NCI-H748 treated with DMSO at 0.1 percent for 48 hours (cell line): ENCODE results near the gene KLF1.
"Not testable (repeated sequence)": the region's sequence is repeated elsewhere in the genome, so short reads cannot be mapped to it uniquely, and the experiment has no call there.

Experiments used
- DNase-seq: peaks from one replicate; lab custom pipeline; 2025; lab: John Stamatoyannopoulos, UW

The KLF1 gene

DNA sequence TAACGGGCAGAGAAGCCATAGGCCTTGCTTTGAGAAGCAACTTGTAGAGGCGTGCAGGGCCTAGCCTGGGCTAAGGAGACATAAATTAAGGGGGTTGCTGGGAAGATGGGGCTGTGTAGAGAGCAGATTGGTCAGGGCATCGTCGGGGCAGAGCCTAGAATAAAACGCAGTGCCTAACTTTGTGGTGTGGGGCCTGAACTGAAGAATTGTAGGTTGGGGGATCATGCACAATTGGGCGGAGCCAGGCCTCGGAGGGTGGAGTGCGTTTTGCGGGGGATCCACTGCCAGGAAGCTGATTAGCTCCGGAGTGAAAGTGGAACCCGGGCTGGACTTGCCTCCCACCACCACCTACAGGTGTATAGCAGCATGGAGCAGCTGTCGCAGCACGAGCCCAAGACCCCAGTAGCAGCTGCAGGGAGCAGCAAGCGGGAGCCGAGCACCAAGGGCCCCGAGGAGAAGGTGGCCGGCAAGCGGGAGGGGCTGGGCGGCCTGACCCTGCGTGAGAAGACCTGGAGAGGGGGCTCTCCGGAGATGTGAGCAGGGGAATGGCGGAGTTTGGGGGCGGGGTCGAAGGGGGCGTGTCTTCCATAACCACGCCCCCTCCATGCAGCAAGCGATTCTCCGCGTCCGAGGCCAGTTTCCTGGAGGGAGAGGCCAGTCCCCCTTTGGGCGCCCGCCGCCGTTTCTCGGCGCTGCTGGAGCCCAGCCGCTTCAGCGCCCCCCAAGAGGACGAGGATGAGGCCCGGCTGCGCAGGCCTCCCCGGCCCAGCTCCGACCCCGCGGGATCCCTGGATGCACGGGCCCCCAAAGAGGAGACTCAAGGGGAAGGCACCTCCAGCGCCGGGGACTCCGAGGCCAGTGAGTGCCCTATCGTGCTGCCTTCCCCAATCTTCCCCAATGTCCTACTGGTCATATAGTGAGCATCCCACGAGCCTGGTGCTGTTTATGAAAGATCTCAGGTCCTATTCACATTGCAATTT, 19.6 kb downstream of the KLF1 start:
- no peak for DNase-seq

DNA sequence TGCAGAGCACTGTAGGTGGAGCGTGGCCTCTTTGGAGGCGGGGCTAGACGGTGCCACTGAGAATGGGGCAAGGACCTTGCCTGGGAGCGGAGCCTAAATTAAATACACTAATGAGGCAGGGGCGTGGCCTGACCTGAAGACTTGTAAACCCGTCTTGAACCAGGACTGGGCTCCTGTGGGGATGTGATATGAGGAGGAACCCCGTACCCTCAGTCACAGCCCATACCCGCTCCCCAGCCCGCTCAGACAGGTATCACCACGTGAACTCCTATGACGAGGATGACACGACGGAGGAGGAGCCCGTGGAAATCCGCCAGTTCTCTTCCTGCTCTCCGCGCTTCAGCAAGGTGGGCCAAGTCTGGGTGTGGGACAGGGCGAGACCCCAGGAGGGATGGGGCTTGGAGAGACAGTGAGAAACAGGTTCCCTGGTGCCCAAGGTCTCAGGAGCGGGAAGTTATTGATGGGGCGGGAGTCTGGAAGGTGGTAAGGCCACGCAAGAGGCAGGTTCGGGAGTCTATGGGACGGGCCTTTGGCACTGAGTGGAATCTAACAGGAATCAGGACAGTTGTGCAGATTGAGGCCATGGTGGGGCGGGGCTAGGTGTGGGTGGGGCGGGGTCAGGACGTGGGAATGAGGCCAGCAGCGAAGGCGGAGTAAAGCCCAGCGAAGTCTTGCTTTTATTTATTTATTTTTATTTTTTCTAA, 20.4 kb downstream of the KLF1 start:
- no peak for DNase-seq

GRCh38 chr19:12865746-12866415, 21.1 kb downstream of the KLF1 start:
- no peak for DNase-seq

GRCh38 chr19:12864721-12865715, 22.0 kb downstream of the KLF1 start:
- no peak for DNase-seq

GRCh38 chr19:12864143-12864542, 22.9 kb downstream of the KLF1 start:
- DNase-seq: no peak

DNA sequence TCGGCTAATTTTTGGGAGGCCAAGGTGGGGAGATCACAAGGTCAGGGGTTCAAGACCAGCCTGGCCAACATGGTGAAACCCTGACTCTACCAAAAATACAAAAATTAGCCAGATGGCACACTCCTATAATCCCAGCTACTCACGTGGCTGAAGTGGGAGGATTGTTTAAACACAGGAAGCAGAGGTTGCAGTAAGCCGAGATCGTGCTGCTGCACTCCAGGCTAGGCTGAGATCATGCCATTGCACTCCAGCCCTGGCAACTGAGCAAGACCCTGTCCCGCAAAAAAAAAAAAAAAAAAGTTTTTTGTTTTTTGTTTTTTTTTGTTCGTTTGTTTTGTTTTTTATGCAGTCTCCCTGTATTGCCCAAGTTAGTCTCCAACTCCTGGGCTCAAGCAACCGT, 27.5 kb downstream of the KLF1 start:
- DNase-seq: no peak

GRCh38 chr19:12858041-12858928, 28.7 kb downstream of the KLF1 start:
- DNase-seq: no peak

DNA sequence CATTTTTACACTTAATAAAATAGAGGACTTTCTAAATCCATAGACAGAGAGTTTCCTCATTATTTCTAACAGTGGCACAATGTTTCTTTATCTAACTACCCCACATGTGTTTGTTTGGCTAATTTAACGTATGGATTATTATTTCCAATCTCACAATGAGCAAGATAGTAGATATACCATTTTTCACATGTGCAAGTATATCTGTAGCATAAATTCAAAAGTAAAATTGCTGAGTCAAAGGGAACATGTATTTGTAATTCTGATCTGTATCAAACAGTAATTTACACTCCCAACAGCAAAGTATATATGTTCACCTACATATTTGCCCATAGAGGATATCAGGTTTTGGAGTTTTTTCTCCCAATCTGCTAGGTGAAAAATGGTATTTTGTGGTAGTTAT, 30.3 kb downstream of the KLF1 start:
- DNase-seq: no peak

- DNase-seq: peak; percentile 22
Observed at GRCh38 chr19:12847159-12848139, 39.6 kb downstream of the KLF1 start.

GRCh38 chr19:12846613-12847012, 40.4 kb downstream of the KLF1 start:
- DNase-seq: not testable (repeated sequence)

- no peak for DNase-seq
Observed at GRCh38 chr19:12843999-12844732, 42.8 kb downstream of the KLF1 start.

DNA sequence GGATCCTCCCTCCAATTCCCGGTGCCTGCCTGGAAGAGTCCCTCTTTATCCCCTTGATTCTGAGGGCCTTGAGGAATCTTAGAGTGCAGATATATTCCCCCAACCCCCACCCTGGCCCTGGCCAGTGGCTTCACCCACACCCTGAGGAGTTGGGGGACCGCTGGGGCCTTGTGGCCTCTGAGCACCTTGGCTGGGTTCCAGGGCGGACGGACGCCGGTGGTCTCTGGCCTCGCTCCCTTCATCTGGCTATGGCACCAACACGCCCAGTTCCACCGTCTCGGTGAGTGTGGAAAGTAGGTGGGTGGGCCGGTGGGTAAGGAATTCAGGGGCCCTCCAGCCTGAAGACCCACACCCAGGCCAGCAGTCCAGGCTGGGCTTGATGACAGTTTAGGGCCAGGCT, 43.7 kb downstream of the KLF1 start:
- no peak for DNase-seq

- no peak for DNase-seq
Observed at GRCh38 chr19:12842511-12842910, 44.5 kb downstream of the KLF1 start.

GRCh38 chr19:12841094-12841493, 45.9 kb downstream of the KLF1 start:
- no peak for DNase-seq

DNA sequence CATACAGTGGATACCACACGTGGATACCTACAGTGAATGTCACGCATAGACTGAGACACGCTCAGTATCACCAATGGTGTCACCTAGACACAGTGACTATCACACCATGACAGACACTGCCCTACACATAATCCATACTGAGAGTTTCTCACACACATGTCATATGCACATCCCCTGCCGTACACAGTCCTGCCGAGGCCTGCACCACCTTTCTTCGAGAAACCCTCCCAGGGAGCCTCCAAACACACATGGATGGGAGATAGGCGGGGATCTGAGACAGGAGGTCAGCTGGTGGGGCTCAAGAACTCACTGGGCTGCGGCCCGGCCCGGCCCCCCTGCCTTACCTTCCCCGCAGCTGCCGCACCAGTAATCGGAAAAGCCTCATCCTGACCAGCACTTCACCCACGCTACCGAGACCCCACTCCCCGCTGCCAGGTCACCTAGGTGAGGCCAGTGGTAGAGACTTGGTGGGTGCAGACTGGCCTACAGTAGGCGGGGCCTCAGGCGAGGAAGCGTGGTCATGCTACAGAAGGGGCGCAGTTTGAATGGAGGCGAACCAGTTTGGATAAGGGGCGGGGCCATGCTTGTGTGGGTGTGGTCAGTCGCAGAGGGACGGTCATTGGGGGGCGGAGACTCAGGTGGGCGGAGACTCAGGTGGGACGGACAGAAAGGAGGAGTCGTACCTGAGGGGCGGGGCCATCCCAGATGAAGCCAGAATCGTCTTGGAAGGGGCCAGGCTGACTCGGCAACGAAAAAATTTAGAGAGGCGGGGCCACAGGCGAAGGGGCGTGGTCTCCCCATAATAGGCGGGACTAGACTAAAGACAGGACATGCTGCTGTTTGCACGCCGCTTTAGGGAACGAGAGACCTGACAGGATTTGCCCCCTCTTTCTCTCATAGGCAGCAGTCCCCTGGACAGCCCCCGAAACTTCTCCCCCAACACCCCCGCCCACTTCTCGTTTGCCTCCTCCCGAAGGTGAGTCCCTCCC, 46.6 kb downstream of the KLF1 start:
- DNase-seq: no peak

- DNase-seq: no peak
Observed at GRCh38 chr19:12838886-12839756, 47.9 kb downstream of the KLF1 start.
